Hematopoietic multipotent progenitor cell (in vitro differentiated cells): ENCODE results near the gene STX7. TPM values are rescaled to one million over a fixed set of nuclear protein-coding genes. Genes with fewer than 3 reads are reported as not detected.
"Not testable (repeated sequence)": the region's sequence is repeated elsewhere in the genome, so short reads cannot be mapped to it uniquely, and the experiment has no call there.

ENCODE experiments used
- DNase-seq, 3 donors: peaks; one replicate each; pipeline ENCODE4 v3.0.0-alpha.2; 2011 to 2015; ENCODE audit warnings: low read depth in 2 of 3, low spot score in 2 of 3
- total RNA-seq: library from RNA; depleted of rRNA; stranded (reverse); fragments of >200 nt; gene quantifications from one replicate; pipeline ENCODE4 v1.2.3, GENCODE V29; 2012

STX7 gene
- total RNA-seq, result 17.8 TPM

DNA sequence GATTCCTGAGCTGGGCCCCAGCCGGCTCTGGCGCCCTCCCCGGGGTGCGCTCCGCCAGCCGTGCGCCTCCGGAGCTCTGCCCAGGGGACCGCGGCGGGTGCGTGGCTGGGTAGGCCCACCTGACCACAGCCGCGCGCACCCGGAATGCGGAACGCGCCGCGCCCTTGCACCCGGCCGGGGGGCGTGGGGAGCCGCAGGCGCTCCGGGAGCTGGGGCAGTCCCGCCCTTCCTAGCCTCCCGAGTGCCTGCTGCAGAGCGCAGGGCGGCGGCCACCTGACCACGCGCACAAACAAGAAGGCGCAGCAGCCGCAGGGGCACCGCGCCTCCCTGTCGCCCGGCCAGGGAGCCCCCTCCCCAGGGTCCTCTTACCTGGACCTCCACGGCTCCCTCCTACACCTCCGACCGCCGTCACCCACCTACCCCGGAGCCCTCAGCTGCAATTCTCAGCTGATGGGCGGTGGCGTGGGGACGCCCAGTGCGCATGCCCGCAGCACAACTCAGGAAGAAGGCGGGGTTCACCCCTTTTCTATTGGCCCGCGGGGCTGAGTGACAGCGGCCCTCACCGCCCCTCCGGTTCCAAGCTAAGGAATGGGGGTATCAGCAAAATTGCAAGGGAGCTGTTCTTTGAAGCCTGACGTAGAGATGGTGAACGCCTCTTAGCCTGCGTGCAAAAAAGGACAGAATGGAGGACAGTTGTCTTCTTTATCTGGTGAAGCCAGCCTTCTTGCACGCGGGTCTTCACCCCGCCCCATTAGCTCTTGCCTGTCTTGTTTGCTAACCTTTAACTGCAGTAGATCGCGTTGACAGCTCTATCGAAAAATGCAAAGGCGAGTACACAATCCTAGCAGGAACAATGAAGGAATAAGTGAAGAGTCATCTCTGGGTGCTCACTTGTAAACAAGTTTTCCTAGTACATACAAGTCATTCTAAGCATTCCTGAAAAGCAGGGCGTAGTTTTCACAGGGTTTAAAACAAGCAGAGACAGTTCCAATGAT lies at the start of gene STX7:
STX7 (minus strand) TSS at position 479 of the 995 bp plus-strand sequence. CDS start 9,586 bp downstream, outside the sequence.
- peak; percentile 65 to 96 (median 90) for DNase-seq

GRCh38 chr6:132560087-132560486 lies 47.2 kb upstream of the STX7 start:
- not testable (repeated sequence) for DNase-seq

DNA sequence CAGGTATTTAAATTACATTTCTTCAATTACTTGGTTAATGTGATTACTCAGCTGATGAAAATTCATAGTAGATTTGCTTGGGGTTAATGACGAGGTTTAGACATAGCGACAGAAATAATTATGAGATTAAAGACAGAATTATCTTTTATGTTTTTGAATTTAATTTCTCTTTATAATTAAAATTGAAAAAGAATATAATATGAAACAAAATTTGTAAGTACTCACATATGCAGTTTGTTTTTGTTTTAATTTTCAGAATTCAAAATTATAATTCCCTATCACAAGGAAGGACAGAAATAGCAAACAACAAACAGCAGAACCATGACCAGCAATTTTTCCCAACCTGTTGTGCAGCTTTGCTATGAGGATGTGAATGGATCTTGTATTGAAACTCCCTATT lies 39.5 kb upstream of the STX7 start, which contains the start of gene TAAR8:
TAAR8 (plus strand) TSS at position 301 of the 400 bp plus-strand sequence; CDS start at position 322, 21 bp downstream.
- DNase-seq, result no peak

GRCh38 chr6:132551214-132551613 lies 38.3 kb upstream of the STX7 start:
- no peak for DNase-seq

- DNase-seq, result no peak
Observed at GRCh38 chr6:132548746-132549463, 36.0 kb upstream of the STX7 start.

- no peak for DNase-seq
Observed at GRCh38 chr6:132544826-132545225, 31.9 kb upstream of the STX7 start.

GRCh38 chr6:132537977-132538376 lies 25.1 kb upstream of the STX7 start, which contains the start of gene TAAR9:
TAAR9 (plus strand) TSS chr6:132538277; CDS start chr6:132538290, 13 bp downstream.
- DNase-seq, result no peak

DNA sequence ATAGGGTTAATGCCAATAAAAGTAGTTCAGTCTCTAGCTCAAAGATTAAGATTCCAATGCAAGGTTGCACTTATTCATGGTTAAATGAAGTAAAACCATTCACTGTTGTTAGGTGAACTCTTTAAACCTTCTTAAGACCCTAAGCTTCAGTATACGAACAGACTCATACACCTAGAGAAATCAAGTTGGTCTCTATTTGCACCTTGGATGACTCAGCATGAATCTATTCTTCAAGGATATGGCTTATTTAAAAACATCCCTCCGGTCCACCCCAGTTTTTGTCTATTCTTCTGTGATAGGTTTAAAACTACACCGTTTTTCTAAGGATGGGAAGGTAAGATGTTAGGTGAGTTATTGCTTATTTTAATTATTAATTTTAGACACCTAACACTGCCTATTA lies 24.2 kb upstream of the STX7 start:
- no peak for DNase-seq

DNA sequence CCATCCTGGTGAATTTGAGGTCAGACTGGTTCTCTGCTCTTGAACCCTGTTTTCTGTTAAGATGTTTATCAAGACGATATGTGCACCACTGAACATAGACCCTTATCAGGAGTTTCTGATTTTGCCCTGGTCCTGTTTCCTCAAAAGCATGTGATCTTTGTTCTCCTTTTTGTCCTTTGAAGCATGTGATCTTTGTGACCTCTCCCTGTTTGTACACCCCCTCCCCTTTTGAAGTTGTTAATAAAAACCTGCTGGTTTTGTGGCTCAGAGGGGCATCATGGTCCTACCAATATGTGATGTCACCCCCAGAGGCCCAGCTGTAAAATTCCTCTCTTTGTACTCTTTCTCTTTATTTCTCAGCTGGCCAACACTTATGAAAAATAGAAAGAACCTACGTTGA lies 21.6 kb upstream of the STX7 start:
- DNase-seq, result not testable (repeated sequence)

DNA sequence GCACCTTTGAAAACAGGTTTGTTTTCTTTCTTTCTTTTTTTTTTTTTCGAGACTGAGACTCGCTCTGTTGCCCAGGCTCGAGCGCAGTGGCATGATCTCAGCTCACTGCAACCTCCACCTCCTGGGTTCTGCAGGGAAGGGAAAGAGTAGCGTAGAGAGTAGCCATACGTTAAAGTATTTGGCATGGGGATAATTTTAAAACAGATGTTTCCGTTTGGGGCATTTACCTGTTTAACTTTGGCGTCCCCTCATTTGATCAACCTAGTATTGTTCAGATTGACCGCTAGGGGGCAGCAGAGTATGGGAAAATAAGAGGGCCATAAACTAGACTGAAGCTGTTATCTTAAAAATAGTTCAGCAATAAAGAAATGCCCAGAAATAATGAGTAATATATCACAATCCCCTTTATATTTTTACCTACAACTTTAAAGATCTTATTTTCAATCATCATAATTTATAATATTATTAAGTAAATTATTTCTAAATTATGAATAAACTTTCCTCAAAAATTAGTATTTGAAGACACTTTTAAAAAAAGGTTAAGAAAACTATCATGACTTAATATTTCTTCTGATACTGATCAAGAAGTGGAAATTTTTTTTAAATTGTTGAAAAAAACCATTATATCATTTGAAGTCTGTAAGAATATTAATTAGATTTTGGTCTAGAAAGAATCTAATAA lies 17.5 kb upstream of the STX7 start:
- peak; percentile 47 to 83 (median 65) for DNase-seq

DNA sequence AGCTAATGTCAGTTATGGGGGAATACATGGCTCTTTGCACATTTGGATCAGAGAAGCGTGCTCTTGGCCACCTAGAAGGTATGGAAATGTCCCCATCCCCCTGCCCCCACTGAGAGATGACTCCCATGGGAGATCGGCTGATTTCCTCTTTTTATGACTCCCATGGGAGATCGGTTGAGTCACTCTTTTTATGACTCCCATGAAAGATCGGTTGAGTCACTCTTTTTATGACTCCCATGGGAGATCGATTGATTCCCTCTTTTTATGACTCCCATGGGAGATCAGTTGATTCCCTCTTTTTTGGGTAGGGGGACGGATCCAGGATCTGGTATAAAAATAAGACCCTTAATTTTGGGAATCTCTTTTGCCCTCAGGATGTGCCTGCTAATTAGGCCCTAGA lies 14.9 kb upstream of the STX7 start:
- DNase-seq, result no peak

GRCh38 chr6:132526461-132526860 lies 13.5 kb upstream of the STX7 start:
- no peak for DNase-seq

DNA sequence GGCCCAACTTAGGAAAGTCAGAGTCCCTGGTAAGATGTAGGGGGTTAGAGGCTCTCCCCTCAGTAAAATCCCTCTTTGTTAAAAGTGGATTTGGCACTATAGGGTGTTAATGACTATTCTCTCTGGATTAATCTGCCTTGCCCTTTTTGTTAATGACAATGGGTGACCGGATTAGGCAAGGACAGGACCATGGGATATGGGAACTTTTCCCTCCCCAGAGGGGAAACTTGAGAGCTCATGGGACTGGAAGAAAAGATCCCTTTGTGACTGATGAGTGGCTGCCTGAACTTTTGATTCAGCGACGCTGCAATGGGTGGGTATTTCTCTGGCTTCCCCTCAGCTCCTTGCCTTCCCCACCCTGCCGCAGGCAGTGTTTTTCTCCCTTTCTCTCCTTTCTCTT lies 12.9 kb upstream of the STX7 start:
- no peak for DNase-seq

- DNase-seq, result no peak
Observed at GRCh38 chr6:132524646-132525045, 11.7 kb upstream of the STX7 start.

DNA sequence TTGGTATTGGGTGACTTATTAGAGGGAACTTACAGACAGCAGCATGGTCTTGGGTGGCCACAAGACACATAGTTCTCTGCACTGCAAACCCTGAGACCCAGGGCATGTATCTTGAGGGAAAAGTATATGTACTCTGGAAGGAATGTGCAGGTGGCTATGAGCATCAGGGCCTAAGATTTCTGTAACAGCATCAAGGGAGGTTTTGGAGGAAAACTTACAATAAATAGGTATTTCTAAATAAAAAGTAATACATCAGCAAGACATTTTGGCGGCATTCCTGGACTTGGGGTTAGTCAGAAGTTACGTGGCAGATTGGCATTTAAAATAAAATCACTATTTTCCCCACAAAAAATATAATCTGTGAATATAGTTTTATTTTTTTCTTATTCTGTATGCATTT lies 8.0 kb upstream of the STX7 start:
- no peak for DNase-seq

DNA sequence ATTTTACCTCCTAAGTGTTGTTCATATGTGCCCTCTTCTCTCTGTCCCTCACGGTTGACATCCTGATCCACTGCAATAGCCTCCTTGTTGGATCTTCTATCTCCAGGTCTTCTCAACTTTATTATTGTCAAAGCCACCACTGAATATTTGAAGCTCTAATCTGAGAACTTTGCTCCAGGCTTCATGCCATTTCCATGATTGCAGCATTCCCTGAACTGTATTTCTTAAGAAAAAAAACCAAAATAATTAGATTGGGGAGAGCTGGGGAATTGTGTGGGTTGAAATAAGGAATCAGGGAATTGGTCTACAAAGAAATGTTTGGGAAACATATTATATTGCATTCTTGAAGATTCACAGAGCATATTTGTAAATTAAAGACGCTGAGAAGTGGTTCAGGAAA lies 2.5 kb upstream of the STX7 start:
- no peak for DNase-seq

DNA sequence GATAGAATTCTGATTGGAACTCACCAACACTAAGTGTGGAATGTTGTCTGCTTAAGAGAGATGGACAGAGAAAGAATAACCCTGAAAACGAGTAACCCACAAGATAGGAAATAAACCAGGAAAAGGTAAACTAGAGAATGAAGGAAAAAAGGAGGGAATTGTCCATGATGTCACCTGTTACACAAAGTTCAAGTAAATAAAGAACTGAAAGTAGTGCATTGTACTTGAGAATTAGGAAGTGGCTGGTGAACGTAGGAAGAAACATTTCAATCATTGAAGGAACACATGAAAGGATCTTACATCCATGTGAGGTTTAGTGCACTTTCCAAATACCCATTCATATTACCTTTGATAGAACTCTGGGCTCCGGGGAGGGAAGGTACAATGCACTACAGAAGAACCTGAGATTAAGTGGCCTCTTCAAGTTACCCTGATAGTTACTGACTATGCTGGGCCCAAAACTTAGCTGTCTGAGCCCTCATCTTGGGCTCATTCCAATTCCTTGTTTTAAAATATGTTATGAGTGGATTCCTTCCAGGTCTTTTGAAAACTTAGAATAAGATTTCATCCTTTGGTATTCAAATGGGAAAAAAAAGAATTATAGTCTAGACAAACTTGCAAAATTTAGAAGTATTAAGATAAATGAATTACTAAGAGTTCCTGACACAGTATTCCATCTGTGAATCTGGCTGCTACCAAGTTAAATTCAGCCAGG lies 1.1 kb upstream of the STX7 start:
- DNase-seq, result no peak

GRCh38 chr6:132512342-132512637 lies 626 bp downstream of the STX7 start:
- peak in 2 of 3 donors; percentile 2 to 75 for DNase-seq

DNA sequence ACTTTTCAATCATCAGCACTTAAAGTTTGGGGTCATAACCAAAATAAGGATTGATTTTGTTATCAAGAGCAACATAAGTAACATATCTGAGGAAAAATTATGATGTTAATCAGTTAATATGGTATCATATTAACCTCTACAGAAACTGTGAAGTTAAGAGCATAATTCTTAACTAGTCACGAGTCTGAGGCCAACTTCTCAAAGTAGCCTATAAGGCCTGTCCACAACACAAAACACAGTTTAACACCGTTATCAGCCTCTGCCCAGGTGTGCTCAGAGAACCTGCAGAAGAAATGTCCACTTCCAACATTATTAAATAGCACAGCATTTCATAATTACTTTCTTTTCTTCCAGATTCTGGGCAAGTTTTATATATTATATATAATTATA lies 1.1 kb downstream of the STX7 start:
- no peak for DNase-seq

GRCh38 chr6:132511210-132511830 lies 1.6 kb downstream of the STX7 start:
- no peak for DNase-seq
